ENCODE data around the gene FDX2. TPM values are rescaled to one million over a fixed set of nuclear protein-coding genes. Genes with fewer than 3 reads are reported as not detected.

Gene FDX2
- total and polyA plus RNA-seq, 2 of the 13 experiments (the other 11 are each of a cell fraction or from before 2014, with no cell fraction given) = 21.0 to 24.7 TPM

- TF ChIP-seq MEIS2 (CRISPR knock-in tag; IDR thresholded peaks at IDR 0.05) (no peak), KAT2B (IDR thresholded peaks at IDR 0.05; ENCODE audit: borderline replicate concordance, low read depth, low read length) (no peak), CC2D1A (CRISPR knock-in tag; IDR thresholded peaks at IDR 0.05) (no peak), ATF7 (IDR thresholded peaks at IDR 0.05) (no peak), ATF7 (CRISPR knock-in tag; IDR thresholded peaks at IDR 0.05) (no peak), POLR2AphosphoS2 (IDR thresholded peaks at IDR 0.05; ENCODE audit: low read depth, low read length) (no peak), TERF1 (CRISPR knock-in tag; IDR thresholded peaks at IDR 0.05) (no peak), ZNF205 (CRISPR knock-in tag; IDR thresholded peaks at IDR 0.05) (no peak), ZNF432 (CRISPR knock-in tag; IDR thresholded peaks at IDR 0.05; ENCODE audit: borderline replicate concordance) (no peak), HOXA9 (CRISPR knock-in tag; IDR thresholded peaks at IDR 0.05; ENCODE audit: borderline replicate concordance) (no peak), MLXIP (CRISPR knock-in tag; IDR thresholded peaks at IDR 0.05; ENCODE audit: borderline replicate concordance) (no peak), NFRKB (IDR thresholded peaks at IDR 0.05) (no peak), TSC22D2 (CRISPR knock-in tag; IDR thresholded peaks at IDR 0.05; ENCODE audit: borderline replicate concordance) (no peak), GTF3A (CRISPR knock-in tag; conservative IDR thresholded peaks at IDR 0.05) (no peak), ZFY (CRISPR knock-in tag; IDR thresholded peaks at IDR 0.05) (no peak; the same call in none of the 2 replicates), MAZ (IDR thresholded peaks at IDR 0.05; ENCODE audit: borderline replicate concordance, low read depth, low read length) (no peak), MAZ (CRISPR knock-in tag; IDR thresholded peaks at IDR 0.05; ENCODE audit: low read depth) (0 out of 2 replicates have a peak, but pooled peaks have one; percentile 8), ZNF776 (CRISPR knock-in tag; IDR thresholded peaks at IDR 0.05) (no peak), ZMYM4 (CRISPR knock-in tag; IDR thresholded peaks at IDR 0.05) (no peak), ZNF567 (CRISPR knock-in tag; IDR thresholded peaks at IDR 0.05; ENCODE audit: borderline replicate concordance) (no peak), PAWR (CRISPR knock-in tag; IDR thresholded peaks at IDR 0.05; ENCODE audit: borderline replicate concordance) (no peak; the same call in 1 of the 2 replicates), ZNF678 (CRISPR knock-in tag; IDR thresholded peaks at IDR 0.05) (no peak), ZBTB49 (CRISPR knock-in tag; IDR thresholded peaks at IDR 0.05; ENCODE audit: borderline replicate concordance) (no peak), ATF1 (CRISPR knock-in tag; IDR thresholded peaks at IDR 0.05) (no peak), ZNF724P (CRISPR knock-in tag; IDR thresholded peaks at IDR 0.05; ENCODE audit: borderline replicate concordance) (no peak), ZNF7 (CRISPR knock-in tag; IDR thresholded peaks at IDR 0.05) (no peak)
These were observed 16.5 kb upstream of the FDX2 start (continued) for GRCh38 chr19:10332158-10332964.
